A673 (cell line): ENCODE measurements around the gene GMDS.

ENCODE experiments used
- EZH2 ChIP-seq: fragments of 200-600 bp; sonication (generic); IDR thresholded peaks from 2 replicates; pipeline ENCODE4 v1.6.1; 2017; ENCODE audit warnings: borderline replicate concordance, low read depth, mild to moderate bottlenecking, mixed read lengths, antibody characterized with exemption, low read length; ENCODE audit not compliant: poor library complexity, severe bottlenecking
- TF ChIP-seq, protein P1 (sequence below): fragments of 300-800, 200-600 bp; sonication (generic); conservative IDR thresholded peaks from 2 replicates; pipeline ENCODE4 v1.5.1; 2017; ENCODE audit warnings: low read depth, mild to moderate bottlenecking, antibody characterized with exemption, low read length, moderate library complexity, mixed read lengths

DNA sequence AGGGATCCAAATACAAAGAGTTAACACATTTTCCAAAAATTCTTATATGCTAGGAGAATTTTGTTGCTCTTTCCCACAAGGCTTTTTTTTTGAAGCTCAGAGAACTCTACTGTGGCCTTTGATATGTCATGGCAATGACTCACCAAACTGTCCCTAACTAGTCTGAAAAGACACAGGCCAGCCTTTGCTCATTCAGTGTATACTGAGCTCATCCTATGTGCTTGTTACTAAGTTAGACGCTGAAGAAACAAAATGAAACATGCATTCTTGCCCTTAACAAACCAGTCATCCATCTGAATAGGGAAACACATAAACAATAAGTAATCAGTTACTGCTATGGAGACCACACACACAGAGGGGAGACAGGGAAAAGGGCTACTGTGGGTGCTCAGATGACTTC, 343.8 kb downstream of the GMDS start:
- TF ChIP-seq, protein P1, sequence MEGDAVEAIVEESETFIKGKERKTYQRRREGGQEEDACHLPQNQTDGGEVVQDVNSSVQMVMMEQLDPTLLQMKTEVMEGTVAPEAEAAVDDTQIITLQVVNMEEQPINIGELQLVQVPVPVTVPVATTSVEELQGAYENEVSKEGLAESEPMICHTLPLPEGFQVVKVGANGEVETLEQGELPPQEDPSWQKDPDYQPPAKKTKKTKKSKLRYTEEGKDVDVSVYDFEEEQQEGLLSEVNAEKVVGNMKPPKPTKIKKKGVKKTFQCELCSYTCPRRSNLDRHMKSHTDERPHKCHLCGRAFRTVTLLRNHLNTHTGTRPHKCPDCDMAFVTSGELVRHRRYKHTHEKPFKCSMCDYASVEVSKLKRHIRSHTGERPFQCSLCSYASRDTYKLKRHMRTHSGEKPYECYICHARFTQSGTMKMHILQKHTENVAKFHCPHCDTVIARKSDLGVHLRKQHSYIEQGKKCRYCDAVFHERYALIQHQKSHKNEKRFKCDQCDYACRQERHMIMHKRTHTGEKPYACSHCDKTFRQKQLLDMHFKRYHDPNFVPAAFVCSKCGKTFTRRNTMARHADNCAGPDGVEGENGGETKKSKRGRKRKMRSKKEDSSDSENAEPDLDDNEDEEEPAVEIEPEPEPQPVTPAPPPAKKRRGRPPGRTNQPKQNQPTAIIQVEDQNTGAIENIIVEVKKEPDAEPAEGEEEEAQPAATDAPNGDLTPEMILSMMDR: no peak
- TF ChIP-seq EZH2: no peak
